CD4-positive, alpha-beta T cell (primary cell): ENCODE data around the gene PCK1. TPM values are rescaled to one million over a fixed set of nuclear protein-coding genes. Genes with fewer than 3 reads are reported as not detected.

Experiments used
- ATAC-seq: fragments of 200-7000 bp; cut with Tn5 transposase; one replicate; pipeline ENCODE4 v1.10.0; 2022; ENCODE audit warnings: mild to moderate bottlenecking; ENCODE audit not compliant: poor library complexity
- CTCF ChIA-PET: fragments of 350-600 bp; sonication (Branson Sonifier 250); formaldehyde crosslinking; loops from one replicate; lab custom pipeline; 2021; ENCODE audit warnings: antibody characterized with exemption, inconsistent platforms; lab: Charles Lee
- POLR2A ChIA-PET: fragments of 350-600 bp; sonication (Branson Sonifier 250); formaldehyde crosslinking; loops from one replicate; lab custom pipeline; 2021; ENCODE audit warnings: antibody characterized with exemption, inconsistent platforms; lab: Charles Lee
- DNase-seq, 14 experiments: peaks; one replicate each; pipeline ENCODE4 v3.0.0-alpha.2; 2013 to 2020; ENCODE audit warnings: mixed read lengths in 2 of 14
- H3K27ac ChIP-seq, 2 donors: one replicate each; pipeline versions ENCODE4 v1.5.1 to v1.7.0; 2013; ENCODE audit warnings: low read length in 2 of 2, low read depth in 1 of 2, mild to moderate bottlenecking in 1 of 2
- H3K27me3 ChIP-seq, 2 experiments: 1 replicate in 1 of 2; 2 replicates in 1 of 2; pipeline versions ENCODE4 v1.6.1 to v1.7.0; 2013; ENCODE audit warnings: low read length in 2 of 2, control low read depth in 1 of 2, mild to moderate bottlenecking in 1 of 2, moderate library complexity in 1 of 2; ENCODE audit not compliant: insufficient read depth in 2 of 2, control insufficient read depth in 1 of 2
- H3K36me3 ChIP-seq: one replicate; pipeline ENCODE4 v1.6.1; 2013; ENCODE audit warnings: low read length, control low read depth; ENCODE audit not compliant: insufficient read depth
- H3K4me1 ChIP-seq: one replicate; pipeline ENCODE4 v1.6.1; 2013; ENCODE audit warnings: low read length, control low read depth; ENCODE audit not compliant: insufficient read depth
- H3K4me3 ChIP-seq: one replicate; pipeline ENCODE4 v1.5.1; 2013; ENCODE audit warnings: mild to moderate bottlenecking, low read length, moderate library complexity
- H3K9me3 ChIP-seq, 2 experiments: 1 replicate in 1 of 2; 2 replicates in 1 of 2; pipeline versions ENCODE4 v1.6.1 to v1.7.0; 2013; ENCODE audit warnings: low read length in 2 of 2, mild to moderate bottlenecking in 2 of 2, control low read depth in 1 of 2, moderate library complexity in 1 of 2; ENCODE audit not compliant: control insufficient read depth in 1 of 2, insufficient read depth in 1 of 2
- H3K27ac Mint-ChIP-seq: one replicate; pipeline ENCODE4 v1.8.0; 2020; ENCODE audit warnings: mixed read lengths
- H3K27me3 Mint-ChIP-seq: one replicate; pipeline ENCODE4 v1.8.0; 2021; ENCODE audit warnings: mixed read lengths
- H3K36me3 Mint-ChIP-seq: one replicate; pipeline ENCODE4 v1.8.0; 2021; ENCODE audit warnings: low read depth, mixed read lengths
- H3K4me1 Mint-ChIP-seq: one replicate; pipeline ENCODE4 v1.8.0; 2021; ENCODE audit warnings: low read depth, mixed read lengths
- H3K4me3 Mint-ChIP-seq: one replicate; pipeline ENCODE4 v1.8.0; 2020; ENCODE audit warnings: mild to moderate bottlenecking, mixed read lengths
- H3K9me3 Mint-ChIP-seq: one replicate; pipeline ENCODE4 v1.8.0; 2020; ENCODE audit warnings: mixed read lengths
- CTCF ChIP-seq: fragments of 200-600 bp; IDR thresholded peaks from one replicate; pipeline ENCODE4 v1.8.0; 2022; ENCODE audit warnings: antibody characterized with exemption, mild to moderate bottlenecking
- intact Hi-C, 2 experiments: fragments of 100-400 bp; cut with DNase I in 1 of 2; cut with micrococcal nuclease in 1 of 2; formaldehyde crosslinking; loops; one replicate each; pipeline versions ENCODE4 v1.15.1 to v1.9.0; 2023 to 2025; cut with DNase I, micrococcal nuclease
- total RNA-seq, 174 experiments: library from RNA in 2 of 174; stranded (reverse) in 2 of 174; gene quantifications; one replicate each; pipeline ENCODE4 v1.2.3 and lab custom pipeline; 2021 to 2026

Gene PCK1
- total RNA-seq, 2 experiments from 2014 or later: not detected

DNA sequence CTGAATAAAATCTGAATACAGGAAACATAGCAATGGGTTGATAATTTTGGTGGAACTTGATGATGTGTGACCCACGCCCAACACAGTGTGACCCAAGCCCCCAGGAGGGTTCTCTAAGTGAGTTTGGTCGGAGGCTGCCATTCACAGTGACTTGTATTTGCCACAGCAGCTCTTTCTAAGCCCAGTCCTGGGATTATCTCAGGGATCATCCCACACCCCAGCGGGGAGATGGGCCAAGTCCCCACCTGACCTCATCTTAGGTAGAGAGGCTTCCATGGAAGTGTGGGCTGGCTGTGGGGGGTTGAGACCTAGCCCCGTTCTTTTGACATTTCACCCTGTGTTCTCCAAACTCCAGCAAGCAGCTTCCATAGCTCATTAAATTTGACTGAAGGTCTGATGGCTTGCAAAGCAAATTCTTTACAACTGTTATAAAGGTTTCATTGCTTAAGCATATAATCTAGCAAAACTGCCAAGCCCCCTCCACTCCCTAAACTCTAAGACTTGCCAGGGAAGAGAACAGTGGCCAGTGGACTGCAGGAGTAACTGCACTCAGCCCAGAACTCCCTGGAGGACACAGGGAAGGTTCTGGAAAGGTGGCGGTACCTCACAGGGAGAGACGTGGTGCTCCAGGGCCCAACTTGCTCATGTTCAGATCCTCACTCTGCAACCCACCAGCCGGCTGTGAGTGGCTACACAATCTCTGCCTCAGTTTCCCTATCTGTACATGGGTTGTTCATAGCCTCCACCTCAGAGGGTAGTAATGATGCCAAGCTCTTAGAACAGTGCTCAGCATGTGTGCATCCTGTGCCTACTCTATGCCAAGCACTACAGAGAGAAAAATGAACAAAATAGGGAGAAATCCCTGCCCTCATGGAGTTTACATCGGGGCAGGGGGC lies 1.0 kb upstream of the PCK1 start:
- intact Hi-C loops: no loop called here
- H3K27me3 ChIP-seq: peaks cover 0 to 8% of the 10 kb centered on the region in 2 experiments

DNA sequence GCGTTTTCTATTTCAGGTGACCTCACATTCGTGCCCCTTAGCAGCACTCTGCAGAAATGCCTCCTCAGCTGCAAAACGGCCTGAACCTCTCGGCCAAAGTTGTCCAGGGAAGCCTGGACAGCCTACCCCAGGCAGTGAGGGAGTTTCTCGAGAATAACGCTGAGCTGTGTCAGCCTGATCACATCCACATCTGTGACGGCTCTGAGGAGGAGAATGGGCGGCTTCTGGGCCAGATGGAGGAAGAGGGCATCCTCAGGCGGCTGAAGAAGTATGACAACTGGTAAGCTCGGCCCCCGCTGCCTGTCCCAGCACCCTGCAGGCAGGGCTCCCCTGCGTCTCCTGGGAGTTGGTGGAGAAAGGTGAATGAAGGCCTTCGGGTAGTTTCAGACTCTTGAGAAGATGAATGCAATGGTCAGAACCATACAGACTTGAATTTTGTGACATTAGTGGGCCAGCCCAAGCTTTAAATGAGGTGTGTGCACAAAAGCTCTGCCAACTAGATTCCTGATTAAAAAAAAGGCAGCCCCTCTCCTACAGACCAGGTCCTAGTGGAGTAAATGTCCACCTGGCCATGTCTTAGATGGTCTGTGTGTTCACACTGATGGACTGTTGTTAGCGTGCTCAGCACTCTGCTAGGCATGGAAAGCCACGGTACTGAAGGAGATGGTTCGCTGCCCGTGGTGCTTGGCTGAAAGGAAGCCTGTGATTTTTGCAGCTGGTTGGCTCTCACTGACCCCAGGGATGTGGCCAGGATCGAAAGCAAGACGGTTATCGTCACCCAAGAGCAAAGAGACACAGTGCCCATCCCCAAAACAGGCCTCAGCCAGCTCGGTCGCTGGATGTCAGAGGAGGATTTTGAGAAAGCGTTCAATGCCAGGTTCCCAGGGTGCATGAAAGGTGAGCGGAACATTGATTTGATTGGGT lies 708 bp downstream of the PCK1 start:
- Mint-ChIP-seq H3K27me3 (peaks cover 45% of the 10 kb centered on the region), H3K27ac (no peak overlapping the region), H3K4me1 (no peaks in the 10 kb centered on the region), H3K9me3 (no peaks in the 10 kb centered on the region), H3K4me3 (no peak overlapping the region), H3K36me3 (no peaks in the 10 kb centered on the region)
- no peaks in the 10 kb centered on the region for H3K36me3 ChIP-seq
- peaks cover 4 to 8% of the 10 kb centered on the region in 2 experiments for H3K27me3 ChIP-seq
- no peak for ATAC-seq
- no peak for TF ChIP-seq CTCF
- intact Hi-C loops: no loop called here
- ChIA-PET CTCF (interaction anchor here (0.6 kb wide), 1 partner anchor 719 kb away, joined by 4 read pairs; no protein-coding TSS in a partner anchor), POLR2A (no interaction called here)
- H3K9me3 ChIP-seq: no peaks in the 10 kb centered on the region
- DNase-seq: no peak
- H3K4me3 ChIP-seq: no peak overlapping the region
- H3K27ac ChIP-seq: no peak overlapping the region
- H3K4me1 ChIP-seq: no peaks in the 10 kb centered on the region

More for the DNA sequence above, 1.0 kb upstream of the PCK1 start:
- no peaks in the 10 kb centered on the region for H3K36me3 ChIP-seq
- no peaks in the 10 kb centered on the region for H3K9me3 ChIP-seq
- H3K27me3 Mint-ChIP-seq: peaks cover 49% of the 10 kb centered on the region
- no peaks in the 10 kb centered on the region for H3K4me1 Mint-ChIP-seq
- no peaks in the 10 kb centered on the region for H3K9me3 Mint-ChIP-seq
- POLR2A ChIA-PET: interaction anchor here (0.6 kb wide), 1 partner anchor 193 kb away, joined by 3 read pairs; no protein-coding TSS in a partner anchor
- DNase-seq (no peak), ATAC-seq (no peak)
- no peak overlapping the region for H3K4me3 ChIP-seq
- no peak for TF ChIP-seq CTCF
- no peak overlapping the region for H3K27ac Mint-ChIP-seq
- no peak overlapping the region for H3K27ac ChIP-seq
- H3K4me1 ChIP-seq: no peaks in the 10 kb centered on the region
- H3K4me3 Mint-ChIP-seq: no peak overlapping the region
- H3K36me3 Mint-ChIP-seq: no peaks in the 10 kb centered on the region
- CTCF ChIA-PET: no interaction called here

DNA sequence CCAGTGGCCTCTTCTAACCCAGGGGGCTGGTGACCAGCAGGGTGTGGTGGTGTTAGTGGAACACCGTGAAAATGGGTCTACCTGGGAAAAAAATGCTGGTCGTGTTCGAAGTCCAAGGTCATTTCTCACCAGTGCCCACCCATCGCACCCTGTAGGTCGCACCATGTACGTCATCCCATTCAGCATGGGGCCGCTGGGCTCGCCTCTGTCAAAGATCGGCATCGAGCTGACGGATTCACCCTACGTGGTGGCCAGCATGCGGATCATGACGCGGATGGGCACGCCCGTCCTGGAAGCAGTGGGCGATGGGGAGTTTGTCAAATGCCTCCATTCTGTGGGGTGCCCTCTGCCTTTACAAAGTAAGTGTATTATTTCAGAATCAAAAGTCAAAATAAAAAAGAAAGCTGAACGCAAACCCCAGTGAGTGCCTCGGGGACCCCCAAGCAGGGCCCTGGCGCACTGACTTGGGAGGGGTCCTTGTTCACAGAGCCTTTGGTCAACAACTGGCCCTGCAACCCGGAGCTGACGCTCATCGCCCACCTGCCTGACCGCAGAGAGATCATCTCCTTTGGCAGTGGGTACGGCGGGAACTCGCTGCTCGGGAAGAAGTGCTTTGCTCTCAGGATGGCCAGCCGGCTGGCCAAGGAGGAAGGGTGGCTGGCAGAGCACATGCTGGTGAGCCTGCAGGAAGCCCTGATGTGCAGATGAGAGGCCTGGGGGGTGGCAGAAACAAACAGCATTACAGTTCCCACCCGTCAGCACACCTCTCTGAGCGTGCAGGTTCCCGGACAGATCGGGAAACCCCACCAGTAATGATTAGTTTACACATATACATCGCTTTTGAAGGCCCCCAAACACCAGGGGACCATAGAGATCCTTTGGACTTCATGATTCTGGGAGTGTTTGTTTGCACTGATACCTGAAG lies 1.9 kb downstream of the PCK1 start:
- Mint-ChIP-seq H3K4me1 (no peaks in the 10 kb centered on the region), H3K4me3 (no peak overlapping the region), H3K27me3 (peaks cover 50% of the 10 kb centered on the region), H3K36me3 (no peaks in the 10 kb centered on the region), H3K27ac (no peak overlapping the region), H3K9me3 (no peaks in the 10 kb centered on the region)
- H3K4me1 ChIP-seq: no peaks in the 10 kb centered on the region
- no peak for TF ChIP-seq CTCF
- no peak for DNase-seq
- peaks cover 4 to 11% of the 10 kb centered on the region in 2 experiments for H3K27me3 ChIP-seq
- ChIA-PET POLR2A (no interaction called here), CTCF (no interaction called here)
- intact Hi-C loops: no loop called here
- no peak overlapping the region for H3K4me3 ChIP-seq
- no peak for ATAC-seq
- H3K9me3 ChIP-seq: no peaks in the 10 kb centered on the region
- H3K36me3 ChIP-seq: no peaks in the 10 kb centered on the region
- no peak overlapping the region for H3K27ac ChIP-seq
